Glomerular visceral epithelial cell (primary cell): ENCODE measurements around the gene NAV2.

Experiments
- DNase-seq: peaks from one replicate; pipeline ENCODE4 v3.0.0-alpha.2; 2016; ENCODE audit errors: extremely low spot score

Gene NAV2

DNA sequence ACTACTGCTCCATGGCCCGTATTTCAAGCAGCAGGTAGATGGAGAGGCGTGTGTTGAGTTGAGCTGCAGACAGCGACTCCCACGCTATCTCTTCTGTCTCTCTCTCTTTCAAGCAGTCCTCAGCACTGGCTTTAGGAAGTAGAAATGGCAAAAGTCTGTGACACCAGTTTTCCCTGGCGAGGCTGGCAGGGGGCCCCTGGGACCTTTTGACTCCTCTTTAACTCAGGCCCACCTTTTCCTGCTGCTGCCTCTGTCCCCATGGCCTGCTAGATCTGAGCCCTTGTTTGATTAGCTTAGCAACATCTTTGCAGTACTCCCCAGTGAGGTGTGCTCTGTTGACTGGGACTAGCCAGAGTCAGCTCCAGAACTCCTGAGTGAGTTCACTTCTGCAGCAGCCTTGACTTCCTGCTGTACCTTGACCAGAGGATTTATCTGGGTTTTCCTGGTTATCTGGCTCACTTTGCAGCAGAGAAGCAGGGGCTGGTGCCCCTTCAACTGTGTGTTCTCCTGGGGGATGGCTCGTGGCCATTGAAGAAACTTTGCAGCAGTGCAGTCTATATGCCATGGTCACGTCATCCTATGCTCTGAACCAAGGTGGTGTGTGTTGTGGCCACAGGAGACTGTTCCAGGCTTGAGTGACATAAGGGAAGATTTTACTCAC is 263.8 kb downstream of the NAV2 start:
- DNase-seq: no peak

DNA sequence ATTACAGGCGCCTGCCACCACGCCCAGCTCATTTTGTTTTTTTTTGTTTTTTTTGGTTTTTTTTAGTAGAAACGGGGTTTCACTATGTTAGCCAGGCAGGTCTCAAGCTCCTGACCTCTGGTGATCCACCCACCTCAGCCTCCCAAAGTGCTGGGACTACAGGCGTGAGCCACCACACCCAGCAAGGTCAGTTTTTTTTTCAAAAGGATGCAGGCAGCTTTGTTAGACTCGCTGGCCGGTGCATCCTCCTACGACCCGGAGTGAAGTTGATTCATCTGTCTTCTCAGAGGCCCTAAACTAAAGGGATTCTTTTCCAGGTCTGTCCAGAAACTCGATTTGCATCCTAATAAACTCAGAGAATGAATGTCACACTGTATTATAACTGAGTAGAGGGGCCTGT is 265.3 kb downstream of the NAV2 start:
- DNase-seq: no peak

DNA sequence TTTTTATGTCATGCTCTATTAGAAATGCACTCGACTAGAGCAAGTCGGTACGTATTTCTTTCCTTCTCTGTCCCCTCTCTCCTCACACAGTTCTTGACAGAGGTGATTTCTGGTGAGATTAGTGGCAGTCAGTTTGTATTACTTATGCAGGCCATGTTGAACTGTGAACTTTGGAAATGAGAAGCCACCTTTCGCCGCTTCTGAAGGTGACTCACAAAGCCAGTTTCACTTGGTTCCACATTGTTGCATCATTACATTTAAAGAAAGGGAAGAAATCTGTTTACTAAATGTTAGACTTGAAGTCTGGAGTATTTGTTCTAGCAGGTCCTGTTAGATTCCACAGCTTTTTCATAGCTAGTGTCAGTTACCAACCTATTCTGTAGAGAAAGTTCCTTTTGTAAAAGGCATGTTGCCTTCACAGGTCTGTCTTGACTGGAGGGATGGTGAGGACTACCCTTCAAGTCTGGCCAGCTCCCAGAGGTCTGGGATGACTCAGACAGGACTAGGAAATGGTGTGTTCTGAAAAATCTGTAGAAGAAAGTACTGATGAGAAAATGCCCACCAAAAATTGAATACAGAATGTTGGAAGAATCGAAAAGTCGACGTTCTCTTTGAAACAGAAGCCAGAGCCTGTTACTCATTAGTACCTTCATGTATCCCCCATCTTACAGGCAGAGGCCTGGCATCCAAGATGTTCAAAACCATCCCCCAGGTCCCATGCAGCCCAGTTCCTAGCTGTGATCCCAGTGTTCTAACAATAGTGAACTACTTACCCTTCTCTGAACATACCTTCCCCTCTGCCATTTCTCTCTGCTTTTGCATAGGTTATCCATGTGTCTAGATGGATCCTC is 266.3 kb downstream of the NAV2 start:
- peak; percentile 52 for DNase-seq

DNA sequence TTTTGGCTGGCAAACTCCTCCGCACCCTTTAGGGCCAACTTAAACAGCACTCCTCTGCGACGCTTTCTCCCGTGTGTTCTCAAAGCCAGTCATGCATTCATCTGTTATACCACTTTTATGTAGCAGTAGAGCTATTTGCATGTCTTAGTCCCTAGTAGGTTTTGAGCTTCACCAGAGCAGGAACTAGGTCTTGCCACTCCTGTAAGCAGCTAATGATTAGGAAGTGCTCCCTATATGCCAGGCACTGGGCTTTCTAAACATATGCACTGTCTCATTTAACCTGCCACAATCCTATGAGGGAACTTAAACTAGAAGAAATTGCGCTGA is 266.8 kb downstream of the NAV2 start:
- DNase-seq: no peak

DNA sequence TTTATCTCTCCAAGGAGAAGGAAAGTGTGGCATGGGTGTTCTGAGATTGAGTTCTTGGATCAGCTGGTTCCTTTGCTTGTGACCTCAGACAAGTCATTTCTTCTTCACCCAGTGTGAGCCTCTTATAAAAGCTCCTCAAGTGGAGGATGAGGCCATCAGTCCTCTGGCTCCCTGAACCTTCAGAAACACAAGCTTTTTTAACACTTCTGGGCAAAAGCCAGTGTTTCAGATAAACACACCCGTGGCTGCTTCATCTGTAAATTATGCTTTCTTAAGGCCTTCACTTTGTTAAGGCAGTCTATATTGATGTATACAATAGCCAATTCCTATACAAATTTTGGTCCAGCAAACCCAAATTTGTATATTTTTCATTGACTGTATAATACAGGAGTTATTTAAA is 267.8 kb downstream of the NAV2 start:
- DNase-seq: no peak

DNA sequence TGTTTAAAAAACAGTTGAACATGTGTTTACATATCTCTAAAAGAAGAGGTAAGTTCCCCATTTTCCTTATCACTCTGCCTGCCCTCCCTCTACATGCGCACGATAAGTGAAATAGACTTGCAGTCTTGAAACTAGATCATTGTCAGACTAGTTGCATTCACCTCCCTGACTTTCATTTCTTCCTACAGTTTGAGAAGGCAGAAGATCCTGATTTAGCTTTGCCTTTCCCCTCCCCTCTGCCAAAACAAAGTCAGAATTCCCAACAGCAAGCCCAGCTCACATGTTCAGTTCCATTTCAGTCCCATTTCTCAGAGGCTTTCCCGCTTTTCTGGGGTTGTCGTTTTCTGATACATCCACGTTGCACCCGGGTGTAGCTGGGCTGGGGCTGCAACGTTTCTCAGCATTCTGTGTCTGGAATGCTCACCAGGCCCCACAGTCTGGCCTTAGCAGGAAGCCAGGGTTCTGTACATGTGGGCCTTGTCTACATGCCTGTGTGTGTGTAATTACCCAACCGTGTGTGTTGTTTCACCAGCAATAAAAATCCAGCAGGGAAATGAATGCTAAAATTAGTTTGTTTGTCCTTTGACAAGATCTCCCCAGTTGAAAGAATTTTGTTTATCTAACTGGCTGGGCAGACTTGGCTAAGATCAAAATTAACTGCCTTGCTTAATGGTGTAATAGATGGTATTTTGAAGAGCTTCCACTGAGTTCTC is 268.5 kb downstream of the NAV2 start:
- DNase-seq: no peak

DNA sequence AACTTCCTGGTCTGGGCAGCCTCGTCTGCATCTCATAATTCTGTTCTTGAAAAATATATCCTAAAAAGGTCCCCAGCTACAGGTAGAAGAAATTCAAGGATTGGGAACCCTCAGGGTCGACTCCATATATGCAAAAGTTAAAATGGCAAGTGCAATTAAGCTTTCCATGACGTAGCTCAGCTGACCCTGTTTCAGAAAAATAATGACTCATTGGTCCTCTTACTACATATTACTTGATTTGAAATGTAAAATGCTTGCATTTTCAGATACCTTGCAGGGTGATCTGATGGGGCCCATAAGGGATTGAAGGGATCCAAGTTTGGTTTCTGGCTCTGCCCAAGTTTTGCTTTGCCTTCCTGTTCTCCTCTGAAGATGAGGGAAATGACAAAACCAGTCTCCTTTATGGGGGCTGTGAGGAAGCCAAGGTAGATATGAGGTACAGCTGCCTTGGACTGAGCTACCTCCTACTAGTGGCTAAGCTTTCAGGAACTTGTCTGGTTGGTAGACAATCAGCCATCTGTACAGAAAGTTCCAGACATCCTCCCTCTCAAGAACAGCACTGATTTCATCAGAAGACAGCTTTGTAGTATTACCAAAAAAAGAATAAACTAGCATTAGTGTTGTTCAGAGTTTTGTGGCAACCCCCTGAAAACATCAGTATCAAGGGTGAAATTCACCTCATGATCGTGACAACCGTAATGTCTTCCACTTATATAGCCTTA is 270.3 kb downstream of the NAV2 start:
- DNase-seq: no peak

DNA sequence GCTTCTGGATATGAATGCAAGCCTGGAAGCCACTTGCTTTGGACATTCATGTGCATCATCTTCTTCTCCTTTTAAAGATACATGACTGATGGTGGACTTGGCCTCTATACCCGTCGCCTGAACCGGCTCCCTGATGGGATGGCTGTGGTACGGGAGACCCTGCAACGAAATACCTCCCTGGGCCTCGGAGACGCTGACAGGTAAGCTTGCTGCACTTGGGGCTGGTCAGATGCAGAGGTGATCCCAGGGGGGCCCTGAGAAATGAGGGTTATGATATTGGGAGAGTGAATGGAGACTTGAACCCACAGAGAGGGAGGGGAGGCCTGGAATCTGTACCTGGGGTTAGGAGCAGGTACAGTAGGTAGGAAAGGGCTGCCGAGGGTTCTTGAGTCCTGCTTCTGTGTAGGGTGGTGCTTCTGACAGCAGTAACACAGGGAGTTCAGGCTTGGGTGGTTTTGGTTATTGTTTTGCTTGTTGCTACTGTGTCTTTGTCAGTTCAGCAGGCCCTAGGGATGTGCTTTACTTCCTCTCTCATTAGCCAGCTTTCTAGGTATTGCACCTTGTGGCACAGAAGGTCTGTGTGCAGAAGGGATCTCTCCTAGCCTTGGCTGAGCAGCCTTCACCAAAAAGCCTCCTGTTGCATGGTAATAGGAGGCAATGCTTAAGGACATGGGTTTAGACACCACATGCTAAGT is 271.6 kb downstream of the NAV2 start:
- no peak for DNase-seq

DNA sequence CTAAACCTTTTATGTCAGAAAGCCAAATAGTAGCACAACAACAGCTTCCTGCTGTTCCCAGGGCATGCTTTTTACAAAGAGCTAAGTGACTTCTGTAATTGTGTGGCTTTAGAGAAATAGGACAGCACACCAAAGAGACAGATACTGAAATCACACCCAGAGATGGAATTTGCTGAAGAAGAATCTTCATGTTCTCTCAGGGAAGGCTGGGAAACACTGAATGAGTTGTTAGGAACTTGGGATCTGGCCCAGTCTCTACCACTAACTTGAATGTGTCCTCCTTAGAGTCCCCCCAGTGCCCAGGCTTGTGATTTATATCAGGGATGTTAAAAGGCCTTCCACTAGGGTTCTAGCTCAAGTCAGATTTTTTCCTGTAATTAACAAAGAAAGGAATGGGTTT is 272.5 kb downstream of the NAV2 start:
- DNase-seq: no peak

DNA sequence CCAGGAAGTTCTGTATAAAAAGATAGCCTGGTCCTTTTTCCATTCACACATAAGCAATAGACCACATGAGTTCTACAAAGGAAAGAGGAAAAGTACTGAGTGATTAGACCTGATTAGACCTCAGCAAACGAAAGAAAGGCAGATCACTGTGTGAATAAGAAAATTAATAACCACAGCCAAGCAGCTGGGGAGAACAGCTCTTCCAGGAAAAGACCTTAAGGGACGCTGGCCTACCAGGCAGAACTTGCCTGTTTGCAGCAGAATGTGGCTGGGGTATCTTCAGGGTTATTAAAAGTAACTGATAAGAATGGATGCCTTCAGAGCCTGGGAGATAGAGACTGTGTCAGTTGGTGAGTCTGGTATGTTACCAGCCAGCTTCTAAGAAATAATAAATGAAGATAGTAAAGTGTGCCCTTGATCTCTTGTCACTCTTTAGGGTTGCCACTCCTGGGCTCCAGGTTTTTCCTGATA is 274.7 kb downstream of the NAV2 start:
- no peak for DNase-seq

DNA sequence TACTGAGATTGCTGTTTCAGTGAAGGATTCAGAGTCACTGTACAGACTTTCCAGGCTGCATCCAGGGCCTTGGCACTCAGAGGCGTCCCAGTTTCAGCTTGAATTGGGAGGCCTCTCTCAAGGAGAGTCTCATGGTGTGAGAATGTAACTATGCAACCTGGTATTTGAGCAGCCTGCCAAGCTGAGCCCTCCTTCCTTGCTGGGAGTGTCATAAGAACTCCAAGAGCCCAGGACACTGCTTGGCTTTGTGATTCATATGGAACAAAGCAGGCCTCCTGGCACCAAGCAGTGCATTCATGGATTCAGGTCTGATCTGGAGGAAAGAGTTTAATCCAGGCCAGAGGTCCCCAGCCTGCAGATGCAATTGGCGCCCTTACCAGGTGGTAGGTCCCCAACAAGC is 276.0 kb downstream of the NAV2 start:
- no peak for DNase-seq

DNA sequence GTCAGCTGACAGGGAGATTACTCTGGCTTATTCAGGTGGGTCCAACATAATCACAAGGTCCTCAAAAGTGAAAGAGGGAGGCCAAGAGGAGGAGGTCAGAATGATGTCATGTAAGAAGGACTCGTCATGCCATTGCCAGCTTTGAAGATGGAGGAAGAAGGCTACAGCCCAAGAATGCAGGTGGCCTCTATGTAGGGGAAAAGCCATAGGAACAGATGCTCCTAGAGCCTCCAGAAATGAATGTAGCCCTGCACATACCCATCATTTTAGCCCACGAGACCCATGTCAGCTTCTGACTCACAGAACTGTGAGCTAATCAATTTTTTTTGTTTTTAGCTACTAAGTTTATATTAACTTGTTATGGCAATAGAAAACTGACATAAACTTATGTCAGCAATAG is 276.6 kb downstream of the NAV2 start:
- no peak for DNase-seq

DNA sequence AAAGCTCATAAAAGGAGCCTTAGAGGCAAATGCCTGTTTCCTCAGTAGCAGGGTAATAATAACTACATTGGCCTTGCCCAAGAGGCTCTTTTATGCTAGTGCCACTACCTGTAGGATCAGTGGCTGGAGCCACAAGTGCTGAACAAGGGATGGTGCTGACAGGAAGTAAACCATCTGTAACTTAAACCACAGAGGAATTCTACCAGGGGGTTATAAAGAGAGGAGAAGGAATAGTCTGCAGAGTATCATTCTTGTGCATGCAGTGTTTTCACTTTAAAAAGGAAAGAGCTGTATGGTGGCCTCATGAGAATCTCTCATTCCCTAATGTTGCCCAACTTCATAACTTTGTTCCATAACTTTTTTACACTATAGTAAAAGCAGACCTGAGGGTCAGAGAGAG is 279.5 kb downstream of the NAV2 start:
- DNase-seq: no peak

DNA sequence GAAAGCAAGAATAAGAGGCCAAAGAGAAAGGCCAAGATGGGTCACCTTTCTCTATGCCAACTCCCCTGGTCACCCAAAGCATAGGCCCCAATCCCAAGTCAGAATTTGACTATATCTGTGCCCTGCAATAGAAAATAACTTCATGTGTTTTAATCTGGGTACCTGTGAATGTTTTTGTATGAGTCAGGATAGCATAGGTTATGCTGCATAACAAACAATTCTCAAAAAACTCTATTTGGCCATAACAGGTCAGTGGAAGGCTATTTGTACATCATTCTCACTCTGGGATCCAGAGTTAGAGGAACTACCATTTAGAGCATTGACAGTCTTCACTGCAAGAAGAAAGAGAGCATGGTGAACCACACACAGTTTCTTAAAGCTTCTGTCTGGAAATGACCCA is 280.4 kb downstream of the NAV2 start:
- no peak for DNase-seq

DNA sequence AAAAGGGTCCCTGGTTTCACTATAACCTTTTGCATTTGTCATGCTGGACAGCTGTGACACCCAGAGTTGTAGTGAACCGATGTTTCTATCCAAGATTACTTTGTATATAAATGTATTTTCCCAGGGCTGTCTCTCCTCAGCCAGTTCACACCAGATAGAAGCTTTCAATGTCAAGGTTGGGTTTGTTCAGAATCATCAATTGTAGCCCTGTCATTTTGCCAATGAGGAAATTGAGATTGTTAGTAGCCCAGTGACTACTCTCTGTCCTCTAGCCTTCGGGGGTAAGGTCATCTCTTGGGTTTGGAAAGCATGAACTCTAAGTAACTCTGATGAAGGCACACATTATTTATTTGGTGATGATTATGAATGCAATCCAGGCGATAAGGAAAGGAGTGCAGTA is 282.0 kb downstream of the NAV2 start:
- DNase-seq: no peak

DNA sequence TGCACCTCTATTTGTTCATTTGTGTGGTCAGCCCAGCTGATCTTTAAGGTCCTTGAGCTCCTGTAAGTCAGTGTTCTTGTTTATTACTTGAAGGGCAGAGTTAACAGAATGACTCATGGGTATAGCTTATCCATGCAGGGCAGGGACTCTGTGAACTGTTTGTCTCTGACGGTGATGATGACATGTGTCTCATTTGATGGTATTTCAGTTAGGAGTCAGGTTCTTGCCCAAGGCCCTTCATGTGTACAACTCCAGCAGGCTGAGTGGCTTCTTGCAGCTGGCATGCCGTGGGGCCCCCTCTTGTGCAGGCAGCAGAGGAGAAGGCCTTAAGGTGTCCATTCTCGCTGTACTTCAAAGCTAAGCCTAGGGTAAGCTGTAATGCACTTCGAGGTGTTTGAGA is 282.5 kb downstream of the NAV2 start:
- peak; percentile 40 for DNase-seq

DNA sequence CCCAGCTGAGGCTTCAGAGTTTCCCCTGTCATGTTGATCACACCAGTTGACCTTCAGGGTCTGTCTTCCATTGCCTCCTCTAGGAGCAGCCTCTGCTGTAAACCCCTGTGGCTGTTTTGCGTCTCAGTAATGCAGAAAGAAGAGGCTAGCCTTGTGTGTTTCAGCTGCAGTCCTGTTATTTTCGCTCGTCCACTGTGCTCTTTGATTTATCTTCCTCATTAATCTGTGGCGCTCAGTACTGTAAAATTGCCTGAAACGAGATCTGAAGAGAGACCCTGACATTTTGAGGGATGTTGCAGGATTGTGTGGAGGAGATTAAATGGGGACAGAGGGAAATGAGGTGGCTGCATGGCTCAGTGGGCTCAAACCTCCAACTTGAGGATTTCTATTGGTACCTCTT is 283.9 kb downstream of the NAV2 start:
- DNase-seq: no peak

DNA sequence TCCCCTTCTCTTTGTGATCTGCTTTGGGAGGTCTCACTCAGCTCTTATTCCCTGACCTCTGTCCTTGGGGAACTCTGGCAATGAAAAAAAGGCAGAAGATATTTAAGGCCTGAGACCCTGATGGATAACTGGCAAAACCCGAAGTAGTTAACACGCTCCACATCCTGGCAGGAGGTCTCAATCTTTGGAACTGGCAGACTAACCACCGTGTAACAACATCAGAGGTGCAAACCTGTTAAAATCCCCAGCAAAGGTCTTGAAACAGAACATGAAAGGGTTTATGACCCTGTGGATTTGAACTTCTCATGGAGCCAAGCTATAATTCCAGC is 287.3 kb downstream of the NAV2 start:
- no peak for DNase-seq

DNA sequence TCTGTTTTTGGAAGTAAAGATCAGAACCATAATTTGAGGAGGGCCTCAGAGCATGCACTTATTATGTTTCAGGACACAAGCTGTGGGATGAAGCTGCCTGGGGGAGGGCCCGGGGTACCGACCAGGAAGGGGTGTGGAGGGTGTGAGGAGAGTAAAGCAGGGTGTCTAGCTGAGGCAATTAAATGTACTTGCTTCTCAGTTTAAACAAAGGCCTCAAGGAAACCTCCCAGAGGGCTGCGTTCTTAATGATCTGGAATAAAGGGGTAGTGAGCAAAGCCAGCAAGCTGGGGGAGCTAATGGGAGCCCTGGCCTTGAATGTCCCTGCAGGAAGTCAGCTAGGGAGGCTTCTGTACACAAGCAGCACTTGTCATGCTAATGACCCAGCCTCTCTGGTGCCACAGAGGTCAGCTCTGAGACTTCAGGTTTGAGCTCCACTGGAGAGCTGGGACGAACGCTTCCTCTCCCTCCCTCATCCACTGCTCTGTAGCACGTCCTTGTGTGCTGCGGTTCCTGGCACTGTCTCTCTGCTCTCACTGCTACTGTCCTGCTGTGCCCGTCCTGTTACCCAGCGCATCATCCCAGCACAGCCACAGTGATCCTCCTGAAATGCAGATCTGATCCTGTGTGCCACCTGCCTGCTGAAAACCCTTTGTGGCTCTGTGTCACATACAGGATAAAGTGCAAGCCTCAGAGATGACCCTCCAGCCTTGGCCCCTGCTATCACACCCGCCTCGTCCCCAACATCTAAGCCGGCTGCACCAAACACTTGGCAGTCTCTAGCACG is 287.9 kb downstream of the NAV2 start:
- no peak for DNase-seq

DNA sequence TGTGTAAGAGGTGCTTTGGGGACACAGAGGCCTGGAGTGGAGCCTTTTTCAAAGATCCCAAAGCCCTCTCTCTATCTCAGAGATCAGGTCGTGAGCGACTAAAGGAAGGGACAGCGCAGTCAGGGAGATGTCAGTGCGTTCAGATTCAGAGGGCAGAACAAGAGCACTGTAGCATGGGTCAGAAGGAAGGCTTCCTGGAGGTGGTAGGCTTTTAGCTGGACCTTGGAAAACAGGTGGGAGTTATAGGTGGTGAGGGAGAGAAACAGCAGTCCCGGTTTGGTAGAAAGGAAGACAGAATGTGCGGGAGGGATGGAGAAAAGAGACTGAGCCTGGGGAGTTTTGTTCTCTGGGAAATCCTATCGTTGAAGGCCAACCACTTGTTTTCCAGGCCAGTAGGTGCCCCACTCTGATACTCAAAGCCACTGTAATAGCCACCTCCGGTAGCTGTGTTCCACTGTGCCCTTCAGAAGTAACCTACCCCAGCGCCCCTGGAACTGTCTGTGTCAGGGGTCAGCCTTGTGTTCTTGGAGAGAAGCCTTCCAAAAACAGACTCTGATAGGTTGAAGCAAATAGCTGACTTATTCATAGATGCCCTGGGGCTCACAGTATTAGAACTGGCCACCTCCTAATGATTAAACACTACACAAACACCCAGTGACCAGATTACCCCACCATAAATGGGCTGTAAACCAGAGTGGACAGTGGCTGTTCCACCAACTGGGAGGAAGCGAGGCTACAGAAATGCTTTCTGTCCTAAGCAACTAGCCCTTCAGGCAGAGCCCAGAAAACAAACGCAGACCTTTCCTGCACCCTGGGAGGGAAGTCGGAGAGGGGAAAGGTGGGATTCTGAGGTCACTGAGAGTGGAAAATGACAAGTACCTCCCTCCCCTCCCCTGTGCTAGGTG is 289.9 kb downstream of the NAV2 start:
- no peak for DNase-seq
